HEK293T (cell line): ENCODE results near the gene EYA3.

Experiments
- CTCF ChIA-PET: fragments of 350-600 bp; formaldehyde crosslinking; extraction: SDS; loops from one replicate; lab custom pipeline; 2021; ENCODE audit warnings: antibody characterized with exemption, inconsistent platforms; lab: Yijun Ruan, JAX
- POLR2A ChIA-PET: fragments of 350-600 bp; formaldehyde crosslinking; extraction: SDS; loops from one replicate; lab custom pipeline; 2020; ENCODE audit warnings: antibody characterized with exemption, inconsistent platforms; lab: Yijun Ruan, JAX
- DNase-seq: peaks from one replicate; pipeline ENCODE4 v3.0.0; 2012; ENCODE audit warnings: mixed read lengths; ENCODE audit errors: extremely low spot score
- ARNT ChIP-seq: fragments of 450-650 bp; IDR thresholded peaks from 2 replicates; pipeline ENCODE4 v1.6.1; 2017; ENCODE audit warnings: mild to moderate bottlenecking
- BHLHE40 ChIP-seq: fragments of 450-650 bp; IDR thresholded peaks from 2 replicates; pipeline ENCODE4 v1.6.1; 2016; ENCODE audit warnings: mild to moderate bottlenecking, moderate library complexity, borderline replicate concordance
- CTBP1 ChIP-seq: fragments of 450-650 bp; IDR thresholded peaks from 2 replicates; pipeline ENCODE4 v1.6.1; 2016; ENCODE audit warnings: borderline replicate concordance
- ELF4 ChIP-seq: fragments of 450-650 bp; IDR thresholded peaks from 2 replicates; pipeline ENCODE4 v1.6.1; 2017; ENCODE audit warnings: antibody characterized with exemption
- FOXA1 ChIP-seq: fragments of 450-650 bp; IDR thresholded peaks from 2 replicates; pipeline ENCODE4 v1.6.1; 2016; ENCODE audit warnings: mild to moderate bottlenecking
- FOXK2 ChIP-seq: fragments of 450-650 bp; IDR thresholded peaks from 2 replicates; pipeline ENCODE4 v1.6.1; 2016; ENCODE audit warnings: mild to moderate bottlenecking
- FOXM1 ChIP-seq: fragments of 450-650 bp; IDR thresholded peaks from 2 replicates; pipeline ENCODE4 v1.6.1; 2017; ENCODE audit warnings: mild to moderate bottlenecking, borderline replicate concordance
- HDGF ChIP-seq: fragments of 450-650 bp; IDR thresholded peaks from 2 replicates; pipeline ENCODE4 v1.6.1; 2017; ENCODE audit warnings: antibody characterized with exemption, borderline replicate concordance
- L3MBTL2 ChIP-seq: fragments of 450-650 bp; conservative IDR thresholded peaks from 2 replicates; pipeline ENCODE4 v1.6.1; 2016; ENCODE audit warnings: mild to moderate bottlenecking
- LEF1 ChIP-seq: fragments of 450-650 bp; IDR thresholded peaks from 2 replicates; pipeline ENCODE4 v1.6.1; 2017; ENCODE audit warnings: mild to moderate bottlenecking, borderline replicate concordance
- NFRKB ChIP-seq: fragments of 450-650 bp; IDR thresholded peaks from 2 replicates; pipeline ENCODE4 v1.6.1; 2016; ENCODE audit warnings: mild to moderate bottlenecking, moderate library complexity
- SP1 ChIP-seq: fragments of 450-650 bp; IDR thresholded peaks from 2 replicates; pipeline ENCODE4 v1.6.1; 2017
- SUZ12 ChIP-seq: fragments of 450-650 bp; IDR thresholded peaks from 2 replicates; pipeline ENCODE4 v1.6.1; 2016; ENCODE audit warnings: mild to moderate bottlenecking
- TARDBP ChIP-seq: fragments of 450-650 bp; IDR thresholded peaks from 2 replicates; pipeline ENCODE4 v1.6.1; 2016
- ZNF384 ChIP-seq: fragments of 450-650 bp; IDR thresholded peaks from 2 replicates; pipeline ENCODE4 v1.6.1; 2016
- TF ChIP-seq, protein P1 (sequence below): fragments of 450-650 bp; IDR thresholded peaks from 2 replicates; pipeline ENCODE4 v1.6.1; 2016

The EYA3 gene

GRCh38 chr1:28134651-28135207 lies 46.3 kb upstream of the EYA3 start:
- DNase-seq = no peak
- no peak for TF ChIP-seq ARNT
- no peak for TF ChIP-seq BHLHE40
- TF ChIP-seq SUZ12 = no peak
- no peak for TF ChIP-seq NFRKB
- no peak for TF ChIP-seq TARDBP
- TF ChIP-seq ZNF384 = no peak
- no peak for TF ChIP-seq HDGF
- TF ChIP-seq LEF1 = no peak
- TF ChIP-seq ELF4 = no peak
- TF ChIP-seq FOXK2 = no peak
- no peak for TF ChIP-seq SP1
- TF ChIP-seq FOXM1 = no peak
- TF ChIP-seq, protein P1, sequence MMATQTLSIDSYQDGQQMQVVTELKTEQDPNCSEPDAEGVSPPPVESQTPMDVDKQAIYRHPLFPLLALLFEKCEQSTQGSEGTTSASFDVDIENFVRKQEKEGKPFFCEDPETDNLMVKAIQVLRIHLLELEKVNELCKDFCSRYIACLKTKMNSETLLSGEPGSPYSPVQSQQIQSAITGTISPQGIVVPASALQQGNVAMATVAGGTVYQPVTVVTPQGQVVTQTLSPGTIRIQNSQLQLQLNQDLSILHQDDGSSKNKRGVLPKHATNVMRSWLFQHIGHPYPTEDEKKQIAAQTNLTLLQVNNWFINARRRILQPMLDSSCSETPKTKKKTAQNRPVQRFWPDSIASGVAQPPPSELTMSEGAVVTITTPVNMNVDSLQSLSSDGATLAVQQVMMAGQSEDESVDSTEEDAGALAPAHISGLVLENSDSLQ = no peak
- no peak for TF ChIP-seq CTBP1
- TF ChIP-seq L3MBTL2 = no peak; the same call in 1 of the 2 replicates
- TF ChIP-seq FOXA1 = no peak
- ChIA-PET CTCF (no interaction called here), POLR2A (interaction anchor here (0.5 kb wide), 1 partner anchor 194 kb away, joined by 3 read pairs; the partner anchor contains the start of gene MED18)

DNA sequence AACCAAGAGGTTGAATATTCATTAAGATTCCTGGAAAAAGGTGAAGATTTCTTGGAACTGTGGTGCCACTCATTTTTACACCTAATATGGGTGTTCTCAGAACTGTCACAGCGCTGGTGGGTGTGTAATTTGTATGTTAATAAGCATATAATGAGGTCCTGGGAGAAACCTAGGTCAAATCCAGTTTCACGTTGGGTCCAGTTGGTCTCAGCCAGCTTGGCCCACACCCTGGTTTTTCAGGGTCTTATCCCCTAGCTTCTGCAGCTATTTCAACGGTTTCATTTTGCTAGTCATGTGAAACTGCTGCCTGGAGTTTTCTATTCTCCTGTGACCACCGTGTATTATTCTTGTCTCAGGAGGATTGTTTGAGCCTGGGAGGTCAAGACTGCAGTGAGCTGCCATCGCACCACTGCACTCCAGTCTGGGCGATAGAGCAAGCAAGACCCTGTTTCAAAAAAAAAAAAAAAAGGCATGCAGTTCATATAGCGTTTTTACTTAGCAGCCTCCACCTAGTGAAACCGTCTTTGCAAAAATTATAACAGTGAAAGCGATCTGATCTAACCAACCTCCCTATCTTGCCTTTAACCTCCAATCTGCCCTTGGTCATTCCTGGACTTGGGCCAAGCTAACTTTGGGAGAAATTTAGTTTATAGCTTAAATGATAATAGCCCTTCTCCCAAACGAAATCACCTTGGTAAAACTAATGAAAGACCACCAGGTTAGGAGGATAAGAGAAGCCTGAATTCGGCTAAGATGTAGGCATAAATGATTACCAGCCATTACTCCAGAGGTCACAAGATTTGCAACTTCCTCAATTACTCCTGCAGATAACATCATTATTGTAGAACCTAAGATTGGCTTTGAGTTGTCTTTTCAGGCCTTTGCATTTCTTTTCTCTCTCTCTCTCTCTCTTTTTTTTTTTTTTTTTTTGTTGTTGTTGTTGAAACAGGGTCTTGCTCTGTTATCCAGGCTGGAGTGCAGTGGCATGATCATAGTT lies 44.1 kb upstream of the EYA3 start:
- ChIA-PET CTCF (no interaction called here), POLR2A (no interaction called here)
- no peak for DNase-seq
- no peak for TF ChIP-seq SUZ12
- no peak for TF ChIP-seq FOXM1
- no peak for TF ChIP-seq TARDBP
- no peak for TF ChIP-seq SP1
- TF ChIP-seq ZNF384 = no peak
- TF ChIP-seq NFRKB = no peak
- TF ChIP-seq ARNT = no peak
- TF ChIP-seq HDGF = no peak
- no peak for TF ChIP-seq FOXK2
- no peak for TF ChIP-seq LEF1
- no peak for TF ChIP-seq BHLHE40
- TF ChIP-seq ELF4 = no peak
- no peak for TF ChIP-seq L3MBTL2
- TF ChIP-seq FOXA1 = no peak
- no peak for TF ChIP-seq CTBP1
- TF ChIP-seq, protein P1 = no peak

- POLR2A ChIA-PET = no interaction called here
- no peak for DNase-seq
- CTCF ChIA-PET = no interaction called here
- TF ChIP-seq NFRKB (no peak), ZNF384 (no peak)
Observed at GRCh38 chr1:28130901-28131300, 42.5 kb upstream of the EYA3 start.

DNA sequence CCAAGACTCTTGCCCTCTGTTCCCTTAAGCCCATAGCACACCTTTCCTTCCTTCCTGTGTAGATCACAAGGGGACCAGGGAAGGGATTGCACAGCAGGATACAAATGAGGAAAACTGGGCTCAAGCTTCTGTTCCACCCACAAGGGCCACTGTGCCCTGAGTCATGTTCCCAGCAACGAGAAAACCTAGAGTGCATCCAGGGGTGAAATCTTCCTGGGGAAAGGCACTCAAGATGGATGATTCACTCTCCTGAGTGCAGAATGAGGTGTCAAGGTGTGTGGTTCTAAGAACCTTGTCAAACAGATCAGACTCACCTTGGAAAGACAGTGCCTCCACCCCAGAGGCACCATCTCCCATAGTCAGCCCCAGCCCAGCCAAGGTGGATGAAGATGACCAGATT lies 40.7 kb upstream of the EYA3 start:
- DNase-seq = no peak
- no peak for TF ChIP-seq ARNT
- no peak for TF ChIP-seq ZNF384
- TF ChIP-seq CTBP1 = no peak
- no peak for TF ChIP-seq LEF1
- TF ChIP-seq, protein P1 = no peak
- no peak for TF ChIP-seq SUZ12
- TF ChIP-seq SP1 = no peak
- no peak for TF ChIP-seq FOXM1
- no peak for TF ChIP-seq BHLHE40
- no peak for TF ChIP-seq NFRKB
- TF ChIP-seq FOXK2 = no peak
- TF ChIP-seq HDGF = no peak
- no peak for TF ChIP-seq TARDBP
- ChIA-PET POLR2A (no interaction called here), CTCF (no interaction called here)

DNA sequence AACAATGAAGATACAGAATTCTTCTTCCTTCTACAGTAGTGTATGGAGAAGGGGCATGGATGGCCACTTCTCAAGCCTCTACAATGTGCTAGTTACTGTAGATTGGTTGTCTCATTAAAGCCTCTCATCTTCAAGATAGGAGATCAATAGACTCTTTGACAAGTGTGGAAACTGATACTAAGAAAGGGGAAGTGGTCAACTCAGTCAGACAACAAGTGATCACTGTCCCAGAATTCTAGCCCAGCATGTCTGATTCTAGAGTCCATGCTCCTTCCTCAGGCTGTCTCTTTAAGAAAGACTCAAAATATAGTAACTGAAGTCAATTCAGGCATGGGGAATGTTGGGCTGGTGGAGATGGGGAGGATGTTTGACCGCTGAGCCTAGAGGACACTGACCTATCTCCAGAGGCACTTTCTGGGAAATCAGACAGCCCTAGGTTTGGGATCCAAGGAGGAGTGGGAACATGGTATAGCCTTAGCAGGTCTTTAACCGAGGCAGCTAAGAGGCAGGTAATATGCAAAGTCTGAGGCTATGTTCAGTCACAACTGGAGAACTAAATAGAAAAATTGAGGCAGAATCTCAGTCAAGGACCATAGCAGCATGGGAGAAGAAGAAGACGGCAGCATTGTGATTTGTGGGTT lies 39.3 kb upstream of the EYA3 start:
- TF ChIP-seq SUZ12 (no peak), L3MBTL2 (no peak), FOXK2 (no peak), ELF4 (no peak), SP1 (no peak), LEF1 (no peak), TARDBP (no peak), ARNT (no peak), CTBP1 (no peak), HDGF (no peak), FOXM1 (no peak), FOXA1 (no peak), BHLHE40 (no peak), ZNF384 (no peak), NFRKB (no peak)
- TF ChIP-seq, protein P1 = no peak
- CTCF ChIA-PET = no interaction called here
- POLR2A ChIA-PET = no interaction called here
- no peak for DNase-seq
